Ectodermal cell (in vitro differentiated cells): Measurements from ENCODE around the gene KRT74.

Experiments
- H3K27ac ChIP-seq: 2 replicates; pipeline ENCODE4 v1.7.0; 2013; ENCODE audit warnings: mild to moderate bottlenecking, low read depth, low read length; ENCODE audit not compliant: insufficient read depth, poor library complexity, severe bottlenecking
- H3K27me3 ChIP-seq: 2 replicates; pipeline ENCODE4 v1.7.0; 2013; ENCODE audit warnings: mild to moderate bottlenecking, low read length; ENCODE audit not compliant: insufficient read depth, control insufficient read depth, poor library complexity, severe bottlenecking
- H3K36me3 ChIP-seq: one replicate; pipeline ENCODE4 v1.7.0; 2013; ENCODE audit warnings: low read length; ENCODE audit not compliant: control insufficient read depth, insufficient read depth
- H3K4me1 ChIP-seq: one replicate; pipeline ENCODE4 v1.7.0; 2013; ENCODE audit warnings: low read length; ENCODE audit not compliant: control insufficient read depth, insufficient read depth
- H3K4me3 ChIP-seq: 2 replicates; pipeline ENCODE4 v1.7.0; 2013; ENCODE audit warnings: low read depth, low read length, control low read depth; ENCODE audit not compliant: insufficient read depth
- H3K9me3 ChIP-seq: 2 replicates; pipeline ENCODE4 v1.7.0; 2013; ENCODE audit warnings: mild to moderate bottlenecking, low read length, moderate library complexity; ENCODE audit not compliant: control insufficient read depth
- WGBS, 2 experiments: methylation state at CpG; one replicate each; pipeline ENCODE4 v1.1.7; 2013; ENCODE audit warnings: missing lambda C conversion rate in 2 of 2; 5-methylcytosine and 5-hydroxymethylcytosine counted together

The KRT74 gene

DNA sequence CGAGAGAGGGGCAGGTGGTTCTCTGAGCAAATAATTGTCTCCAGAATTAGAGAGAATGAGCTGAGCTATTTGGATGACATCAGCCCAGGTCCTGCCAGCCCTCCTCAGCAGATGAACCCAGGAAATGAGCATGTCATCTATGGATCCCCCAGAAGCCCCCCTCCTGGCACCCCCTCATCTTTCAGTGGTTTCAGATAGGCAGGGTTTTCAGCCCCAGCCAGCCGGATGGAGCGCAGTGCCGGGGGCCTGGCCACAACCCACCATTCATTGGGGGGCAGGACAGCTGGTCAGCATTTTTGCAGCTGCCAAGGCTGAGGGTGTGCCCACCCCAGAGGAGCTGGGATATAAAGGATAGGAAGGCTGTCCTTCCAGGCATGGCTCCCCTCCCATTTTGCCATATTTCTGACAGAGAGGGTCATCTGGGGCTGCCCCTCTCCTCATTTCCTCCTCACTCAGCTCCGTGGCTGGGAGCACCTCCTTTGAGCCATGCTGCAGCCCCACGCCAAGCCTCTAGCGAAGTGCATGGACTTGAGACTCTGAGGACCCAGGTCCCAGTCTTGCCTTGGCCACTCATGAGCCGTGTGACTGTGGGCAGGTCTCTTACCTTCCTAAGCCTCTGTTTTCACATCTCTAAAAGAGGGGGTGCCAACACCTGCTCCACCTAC, 14.7 kb downstream of the KRT74 start:
- no peaks in the 10 kb centered on the region for H3K27me3 ChIP-seq
- no peak overlapping the region for H3K27ac ChIP-seq
- H3K4me3 ChIP-seq = no peak overlapping the region
- H3K9me3 ChIP-seq = no peaks in the 10 kb centered on the region
- WGBS, 2 experiments = 86 to 88% methylated on average over 8 of the region's 8 CpGs
- H3K36me3 ChIP-seq = no peaks in the 10 kb centered on the region
- no peaks in the 10 kb centered on the region for H3K4me1 ChIP-seq

DNA sequence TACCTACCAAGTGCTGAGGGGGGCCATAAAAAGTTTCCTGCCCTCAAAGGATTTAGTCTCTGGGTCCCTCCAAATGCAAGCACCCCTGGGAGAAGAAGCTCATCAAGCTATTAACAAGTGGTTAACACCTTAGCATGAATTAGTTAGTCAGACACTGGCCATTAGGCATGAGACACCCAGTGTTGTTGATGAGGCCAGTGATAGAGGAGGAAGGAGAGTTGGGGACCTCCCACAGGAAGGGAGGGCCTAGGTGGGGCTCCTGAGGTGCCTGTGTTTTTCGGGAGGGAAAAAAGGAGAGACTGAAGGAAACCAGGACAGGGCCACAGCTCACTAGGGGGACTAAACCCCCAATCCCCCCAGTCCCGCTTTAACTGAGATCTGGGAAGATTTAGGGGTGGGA, 16.2 kb downstream of the KRT74 start:
- no peaks in the 10 kb centered on the region for H3K4me1 ChIP-seq
- no peaks in the 10 kb centered on the region for H3K9me3 ChIP-seq
- no peaks in the 10 kb centered on the region for H3K27me3 ChIP-seq
- H3K27ac ChIP-seq = no peak overlapping the region
- H3K4me3 ChIP-seq = no peak overlapping the region
- WGBS, 2 experiments = 90 to 92% methylated on average over 2 of the region's 2 CpGs
- no peaks in the 10 kb centered on the region for H3K36me3 ChIP-seq

DNA sequence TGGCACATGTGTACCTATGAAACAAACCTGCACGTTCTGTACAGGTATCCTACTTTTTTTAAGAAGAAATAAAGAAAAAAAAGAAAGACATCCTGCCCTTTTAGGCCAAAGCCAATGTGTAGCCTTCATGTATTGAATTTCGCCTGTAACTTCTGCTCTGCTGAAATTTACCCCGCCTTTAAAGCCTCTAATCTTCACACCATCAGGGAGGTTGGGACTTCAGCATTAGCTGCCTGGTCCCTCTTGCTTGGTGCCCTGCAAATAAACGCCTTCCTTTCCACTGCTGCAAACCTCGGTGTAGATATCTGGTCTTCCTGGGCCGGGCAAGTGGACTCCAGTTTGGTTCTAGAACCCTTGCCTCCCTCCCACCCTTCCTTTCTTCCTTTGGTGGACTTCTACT, 18.1 kb downstream of the KRT74 start:
- H3K4me1 ChIP-seq = no peaks in the 10 kb centered on the region
- no peaks in the 10 kb centered on the region for H3K9me3 ChIP-seq
- no peak overlapping the region for H3K4me3 ChIP-seq
- WGBS, 2 experiments = 85 to 88% methylated on average over 6 of the region's 6 CpGs
- no peak overlapping the region for H3K27ac ChIP-seq
- H3K36me3 ChIP-seq = no peaks in the 10 kb centered on the region
- no peaks in the 10 kb centered on the region for H3K27me3 ChIP-seq

DNA sequence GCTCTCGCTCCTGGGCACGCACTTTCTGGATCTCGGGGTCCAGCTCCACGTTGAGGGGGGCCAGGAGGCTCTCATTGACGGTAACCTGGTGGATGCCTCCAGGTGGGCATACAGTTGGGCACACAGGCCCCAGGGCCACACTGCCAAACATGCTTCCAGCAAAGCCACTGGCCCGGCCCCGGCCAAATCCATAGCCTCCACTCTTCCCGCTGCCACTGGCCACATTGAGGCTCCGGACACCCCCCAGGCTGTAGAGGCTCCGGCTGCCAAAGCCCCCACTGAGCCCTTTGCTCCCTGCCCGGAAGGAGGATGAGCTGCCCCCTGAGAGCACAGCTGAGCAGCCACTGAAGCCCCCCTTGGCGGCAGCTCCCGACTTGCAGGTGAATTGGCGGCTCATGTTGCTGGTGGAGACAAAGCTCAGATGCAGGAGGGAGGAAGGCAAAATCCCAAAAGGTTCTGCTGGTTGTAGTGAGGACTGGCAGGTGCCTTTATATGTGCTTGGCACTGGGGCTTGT, 20.9 kb downstream of the KRT74 start, which contains the start of gene KRT71:
KRT71 (minus strand) TSS at position 465 of the 515 bp plus-strand sequence; CDS start at position 397, 68 bp downstream.
- no peaks in the 10 kb centered on the region for H3K4me1 ChIP-seq
- WGBS, 2 experiments = 91 to 92% methylated on average over 14 of the region's 14 CpGs
- H3K27me3 ChIP-seq = no peaks in the 10 kb centered on the region

DNA sequence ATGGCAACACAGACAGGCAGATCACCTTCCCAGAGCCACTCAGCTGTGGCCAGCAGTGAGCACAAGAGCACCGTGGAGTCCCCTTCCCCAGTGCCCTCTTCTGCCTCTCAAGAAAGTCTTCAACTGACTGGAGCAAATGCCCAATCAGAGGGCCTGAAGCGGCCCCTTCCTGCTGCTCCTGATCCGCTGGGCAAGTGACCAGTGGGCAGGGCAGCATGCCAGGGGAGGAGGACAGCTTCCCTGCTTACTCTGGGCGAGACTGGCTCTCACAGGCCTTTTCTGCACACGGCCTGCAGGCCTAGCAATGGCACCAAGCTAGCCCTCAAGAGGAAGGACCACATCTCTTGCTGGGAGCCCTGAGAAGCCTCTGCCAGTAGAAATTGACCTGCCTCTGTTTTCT, 21.6 kb downstream of the KRT74 start:
- Histone ChIP-seq H3K27ac (no peak overlapping the region), H3K9me3 (no peaks in the 10 kb centered on the region), H3K4me1 (no peaks in the 10 kb centered on the region), H3K27me3 (no peaks in the 10 kb centered on the region), H3K4me3 (no peak overlapping the region), H3K36me3 (no peaks in the 10 kb centered on the region)
- WGBS, 2 experiments = 87 to 93% methylated on average over 5 of the region's 5 CpGs

More for the DNA sequence above, 20.9 kb downstream of the KRT74 start, which contains the start of gene KRT71:
- no peaks in the 10 kb centered on the region for H3K36me3 ChIP-seq
- no peak within 1 kb of the TSS for H3K4me3 ChIP-seq
- no peaks in the 10 kb centered on the region for H3K9me3 ChIP-seq
- H3K27ac ChIP-seq = no peak within 1 kb of the TSS

DNA sequence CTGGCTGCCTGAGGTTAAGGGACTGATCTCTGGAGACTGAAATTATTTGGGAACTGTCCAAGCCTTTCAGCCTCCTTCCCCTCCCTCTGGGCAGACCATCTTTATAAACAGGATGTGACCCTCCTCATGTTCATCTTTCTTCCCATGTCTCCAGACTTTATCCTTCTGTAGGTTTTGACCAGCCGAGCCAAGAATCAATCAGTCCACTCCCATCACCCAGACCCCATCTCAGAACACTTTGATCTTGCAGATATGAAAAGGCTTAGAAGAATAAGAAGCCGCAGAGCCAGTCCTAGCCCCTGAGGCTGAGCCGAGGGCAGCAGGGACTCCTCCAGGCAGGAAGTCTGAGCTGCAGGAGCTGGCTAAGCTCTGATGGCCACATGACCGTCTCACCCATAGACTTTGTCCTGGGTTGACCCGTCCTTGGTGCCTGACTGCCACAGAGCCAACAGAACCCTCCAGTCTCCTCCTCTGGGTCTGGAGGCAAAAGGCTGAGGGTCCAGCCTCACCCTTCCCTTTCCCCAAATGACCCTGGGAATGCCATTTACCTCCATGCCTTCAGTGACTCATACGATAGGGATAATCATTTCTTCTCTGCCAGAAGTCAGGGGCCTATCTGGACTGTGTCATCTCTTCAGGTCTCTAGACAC, 22.3 kb downstream of the KRT74 start:
- Histone ChIP-seq H3K4me3 (no peak overlapping the region), H3K36me3 (no peaks in the 10 kb centered on the region), H3K4me1 (no peaks in the 10 kb centered on the region), H3K27me3 (no peaks in the 10 kb centered on the region), H3K9me3 (no peaks in the 10 kb centered on the region), H3K27ac (no peak overlapping the region)
- WGBS, 2 experiments = 79 to 81% methylated on average over 6 of the region's 6 CpGs

DNA sequence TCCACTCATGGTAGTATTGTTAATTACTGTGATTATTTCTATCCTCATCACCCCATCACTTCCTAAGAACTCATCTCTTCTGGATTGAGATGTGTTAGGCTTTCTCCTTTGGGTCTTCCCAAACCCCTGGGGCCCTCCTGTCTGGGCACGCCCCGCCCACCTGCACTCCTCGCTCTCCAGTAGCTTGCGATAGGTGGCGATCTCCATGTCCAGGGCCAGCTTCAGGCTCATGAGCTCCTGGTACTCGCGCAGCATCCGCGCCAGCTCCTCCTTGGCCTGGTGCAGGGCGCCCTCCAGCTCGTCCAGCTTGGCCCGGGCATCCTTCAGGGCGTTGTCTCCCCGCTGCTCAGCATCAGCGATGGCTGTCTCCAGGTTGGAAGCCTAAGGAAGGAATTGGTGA, 27.5 kb downstream of the KRT74 start:
- H3K27me3 ChIP-seq = no peaks in the 10 kb centered on the region
- 90 to 91% methylated on average over 15 of the region's 15 CpGs for WGBS, 2 experiments
- H3K27ac ChIP-seq = no peak overlapping the region
- H3K36me3 ChIP-seq = no peaks in the 10 kb centered on the region
- H3K4me3 ChIP-seq = no peak overlapping the region
- H3K4me1 ChIP-seq = no peaks in the 10 kb centered on the region
- H3K9me3 ChIP-seq = no peaks in the 10 kb centered on the region

DNA sequence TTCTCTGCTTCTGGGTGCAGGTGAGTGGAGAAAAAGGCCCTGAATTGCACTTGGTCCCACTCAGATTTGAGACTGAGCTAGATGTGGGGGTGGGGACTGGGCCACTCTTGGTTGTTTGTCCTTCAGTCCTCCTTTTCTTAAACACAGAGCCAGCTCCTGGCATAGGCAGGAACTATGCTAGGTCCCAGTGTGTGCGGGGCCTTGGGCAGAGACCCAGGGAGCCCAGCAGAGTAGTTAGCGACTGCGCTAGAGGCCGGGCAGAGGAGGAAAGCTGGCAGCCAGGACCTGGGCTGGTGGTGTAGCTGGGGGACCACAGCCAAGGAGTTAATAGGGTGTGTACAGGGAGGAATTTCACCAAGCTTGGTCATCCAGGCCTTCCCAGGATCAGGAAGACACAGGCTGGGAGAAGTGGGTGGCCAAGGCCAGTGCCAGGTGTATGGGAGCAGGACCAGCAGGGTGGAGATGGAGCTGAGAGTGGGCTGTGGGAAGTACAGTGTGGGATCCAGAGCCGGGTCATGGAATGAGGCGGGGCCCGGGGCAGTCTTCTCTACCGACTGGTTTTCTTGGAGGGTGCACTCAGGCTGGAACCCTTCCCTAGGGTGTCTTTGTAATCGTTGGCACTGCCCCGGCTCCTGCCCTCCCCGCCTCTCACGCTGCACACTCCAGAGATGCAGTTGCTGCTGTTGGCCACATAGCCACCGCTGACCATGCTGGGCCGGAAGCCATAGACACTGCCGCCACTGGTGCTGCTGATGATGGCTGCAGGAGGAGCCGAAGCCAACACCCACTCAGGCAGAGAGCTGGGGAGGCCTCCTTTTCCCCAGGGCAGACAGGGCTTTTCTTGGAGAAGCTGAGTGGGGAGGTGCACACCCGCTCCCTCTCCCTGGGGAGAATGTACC, 29.4 kb downstream of the KRT74 start:
- 88 to 92% methylated on average over 17 of the region's 17 CpGs for WGBS, 2 experiments
- no peaks in the 10 kb centered on the region for H3K27me3 ChIP-seq

DNA sequence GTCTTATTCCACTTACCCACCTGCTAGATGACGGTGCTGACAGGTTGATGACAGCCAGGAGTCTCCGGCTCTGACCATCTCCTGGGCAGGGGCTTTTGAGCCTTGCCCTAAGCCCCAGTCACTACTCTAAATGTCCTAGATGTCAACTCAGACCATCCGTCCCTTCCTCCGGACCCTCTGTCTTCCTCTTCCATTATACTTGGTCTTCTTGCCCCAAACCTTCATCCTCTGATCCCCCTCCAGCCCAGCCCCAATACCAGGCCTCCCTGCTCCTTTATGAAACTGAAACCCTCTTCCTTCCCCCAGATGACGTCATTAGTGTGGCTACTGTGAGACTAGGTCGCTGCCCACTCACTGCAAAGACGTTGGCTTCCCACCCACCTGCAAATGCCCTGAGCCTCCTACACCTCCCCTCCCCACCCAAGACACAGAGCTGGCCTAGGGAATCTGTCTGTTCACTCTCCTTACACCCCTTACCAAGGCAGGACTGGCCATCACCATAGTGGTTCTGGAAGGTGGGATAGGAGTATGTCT, 30.8 kb downstream of the KRT74 start:
- Histone ChIP-seq H3K9me3 (no peaks in the 10 kb centered on the region), H3K27me3 (no peaks in the 10 kb centered on the region), H3K4me1 (no peaks in the 10 kb centered on the region), H3K27ac (no peak overlapping the region), H3K4me3 (no peak overlapping the region), H3K36me3 (no peaks in the 10 kb centered on the region)
- WGBS, 2 experiments = 88 to 89% methylated on average over 7 of the region's 7 CpGs

More for the DNA sequence above, 29.4 kb downstream of the KRT74 start:
- Histone ChIP-seq H3K4me3 (no peak overlapping the region), H3K4me1 (no peaks in the 10 kb centered on the region), H3K27ac (no peak overlapping the region), H3K36me3 (no peaks in the 10 kb centered on the region), H3K9me3 (no peaks in the 10 kb centered on the region)

DNA sequence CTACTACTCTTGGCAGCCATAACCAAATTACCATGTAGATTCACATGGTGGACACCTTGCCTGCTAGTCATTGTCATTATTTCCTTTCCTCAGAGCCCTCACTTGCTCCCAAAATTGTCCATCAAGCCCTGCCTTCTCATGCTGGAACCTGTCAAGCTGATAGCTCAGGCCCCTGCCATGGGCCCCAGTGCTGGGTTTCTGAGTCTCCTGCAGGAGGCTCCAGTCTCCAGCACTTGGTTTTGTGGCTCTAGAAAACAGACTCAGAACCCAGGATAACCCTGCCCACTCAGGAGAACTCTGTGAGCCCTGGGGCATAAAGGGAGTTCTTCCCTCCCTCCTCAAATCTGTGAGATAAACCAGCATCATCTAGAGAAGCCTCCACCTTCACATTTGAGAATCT, 31.5 kb downstream of the KRT74 start:
- Histone ChIP-seq H3K9me3 (no peaks in the 10 kb centered on the region), H3K27ac (no peak overlapping the region), H3K27me3 (no peaks in the 10 kb centered on the region), H3K4me1 (no peaks in the 10 kb centered on the region), H3K4me3 (no peak overlapping the region), H3K36me3 (no peaks in the 10 kb centered on the region)
